NCI-H774 (cell line): Measurements from ENCODE around the gene ANKFN1.

Experiments used
- DNase-seq: peaks from one replicate; lab custom pipeline; 2025; lab: John Stamatoyannopoulos, UW

The ANKFN1 gene

GRCh38 chr17:56445692-56446411, 292.6 kb downstream of the ANKFN1 start:
- no peak for DNase-seq

- no peak for DNase-seq
Measured at GRCh38 chr17:56447171-56447570, 293.9 kb downstream of the ANKFN1 start.

- DNase-seq, result no peak
Measured at GRCh38 chr17:56448371-56448770, 295.1 kb downstream of the ANKFN1 start.

GRCh38 chr17:56449176-56449575, 295.9 kb downstream of the ANKFN1 start:
- DNase-seq, result no peak

- no peak for DNase-seq
Measured at GRCh38 chr17:56451629-56452028, 298.4 kb downstream of the ANKFN1 start.

- no peak for DNase-seq
Measured at GRCh38 chr17:56452461-56452860, 299.2 kb downstream of the ANKFN1 start.

GRCh38 chr17:56457501-56457900, 304.2 kb downstream of the ANKFN1 start:
- no peak for DNase-seq

GRCh38 chr17:56465886-56466285, 312.6 kb downstream of the ANKFN1 start:
- DNase-seq, result no peak

GRCh38 chr17:56468840-56469239, 315.6 kb downstream of the ANKFN1 start:
- no peak for DNase-seq

- no peak for DNase-seq
Measured at GRCh38 chr17:56471696-56472095, 318.4 kb downstream of the ANKFN1 start.

GRCh38 chr17:56475116-56475515, 321.8 kb downstream of the ANKFN1 start:
- no peak for DNase-seq

GRCh38 chr17:56478836-56479447, 325.7 kb downstream of the ANKFN1 start:
- DNase-seq, result no peak

- DNase-seq, result no peak
Measured at GRCh38 chr17:56480501-56480900, 327.2 kb downstream of the ANKFN1 start.

GRCh38 chr17:56481659-56482058, 328.4 kb downstream of the ANKFN1 start:
- no peak for DNase-seq

- DNase-seq, result no peak
Measured at GRCh38 chr17:56482229-56482628, 329.0 kb downstream of the ANKFN1 start.

GRCh38 chr17:56486732-56487131, 333.5 kb downstream of the ANKFN1 start:
- DNase-seq, result no peak

- no peak for DNase-seq
Measured at GRCh38 chr17:56488800-56489199, 335.5 kb downstream of the ANKFN1 start.

GRCh38 chr17:56489980-56490379, 336.7 kb downstream of the ANKFN1 start:
- no peak for DNase-seq

GRCh38 chr17:56495556-56495955, 342.3 kb downstream of the ANKFN1 start:
- DNase-seq, result no peak

- no peak for DNase-seq
Measured at GRCh38 chr17:56497132-56497531, 343.9 kb downstream of the ANKFN1 start.

- no peak for DNase-seq
Measured at GRCh38 chr17:56499799-56500388, 346.6 kb downstream of the ANKFN1 start.

GRCh38 chr17:56502120-56502654, 348.9 kb downstream of the ANKFN1 start:
- DNase-seq, result no peak

- DNase-seq, result no peak
Measured at GRCh38 chr17:56505154-56505756, 352.0 kb downstream of the ANKFN1 start.
